ENCODE measurements around the gene NDUFA7. TPM values are rescaled to one million over a fixed set of nuclear protein-coding genes. Genes with fewer than 3 reads are reported as not detected.
A peak's percentile ranks its signal among the peaks of the same experiment; 100 is the strongest.

The NDUFA7 gene
- total RNA-seq, 1 donor from 2014 or later: 54.5 TPM

- no peaks in the 10 kb centered on the region for H3K9me3 Mint-ChIP-seq
- intact Hi-C loops (cut with micrococcal nuclease): no loop called here
- no peaks in the 10 kb centered on the region for H3K36me3 Mint-ChIP-seq (ENCODE audit: low read depth)
- peaks cover 44% of the 10 kb centered on the region for H3K27me3 Mint-ChIP-seq (ENCODE audit: low read depth)
- peaks cover 6% of the 10 kb centered on the region for H3K4me1 Mint-ChIP-seq (ENCODE audit: low read depth)
- no peak for DNase-seq (ENCODE audit: low spot score)
- no peak overlapping the region for H3K27ac Mint-ChIP-seq
- no peak overlapping the region for H3K4me3 Mint-ChIP-seq (ENCODE audit: low read depth)
Measured at GRCh38 chr19:8336660-8337059, 15.5 kb upstream of the NDUFA7 start.

- no peak overlapping the region for H3K27ac Mint-ChIP-seq
- H3K9me3 Mint-ChIP-seq: no peaks in the 10 kb centered on the region
- H3K4me3 Mint-ChIP-seq (ENCODE audit: low read depth): peak overlapping the region; percentile 39
- no peaks in the 10 kb centered on the region for H3K36me3 Mint-ChIP-seq (ENCODE audit: low read depth)
- H3K4me1 Mint-ChIP-seq (ENCODE audit: low read depth): peaks cover 6% of the 10 kb centered on the region
- intact Hi-C loops (cut with micrococcal nuclease): no loop called here
- H3K27me3 Mint-ChIP-seq (ENCODE audit: low read depth): peaks cover 44% of the 10 kb centered on the region
- no peak for DNase-seq (ENCODE audit: low spot score)
Measured at GRCh38 chr19:8336072-8336569, 14.9 kb upstream of the NDUFA7 start.

- no peak for DNase-seq (ENCODE audit: low spot score)
- H3K4me3 Mint-ChIP-seq (ENCODE audit: low read depth): peak overlapping the region; percentile 39
- intact Hi-C loops (cut with micrococcal nuclease): no loop called here
- no peaks in the 10 kb centered on the region for H3K36me3 Mint-ChIP-seq (ENCODE audit: low read depth)
- H3K27ac Mint-ChIP-seq: no peak overlapping the region
- peaks cover 6% of the 10 kb centered on the region for H3K4me1 Mint-ChIP-seq (ENCODE audit: low read depth)
- no peaks in the 10 kb centered on the region for H3K9me3 Mint-ChIP-seq
- H3K27me3 Mint-ChIP-seq (ENCODE audit: low read depth): peaks cover 40% of the 10 kb centered on the region
Measured at GRCh38 chr19:8335343-8336071, 14.3 kb upstream of the NDUFA7 start.

DNA sequence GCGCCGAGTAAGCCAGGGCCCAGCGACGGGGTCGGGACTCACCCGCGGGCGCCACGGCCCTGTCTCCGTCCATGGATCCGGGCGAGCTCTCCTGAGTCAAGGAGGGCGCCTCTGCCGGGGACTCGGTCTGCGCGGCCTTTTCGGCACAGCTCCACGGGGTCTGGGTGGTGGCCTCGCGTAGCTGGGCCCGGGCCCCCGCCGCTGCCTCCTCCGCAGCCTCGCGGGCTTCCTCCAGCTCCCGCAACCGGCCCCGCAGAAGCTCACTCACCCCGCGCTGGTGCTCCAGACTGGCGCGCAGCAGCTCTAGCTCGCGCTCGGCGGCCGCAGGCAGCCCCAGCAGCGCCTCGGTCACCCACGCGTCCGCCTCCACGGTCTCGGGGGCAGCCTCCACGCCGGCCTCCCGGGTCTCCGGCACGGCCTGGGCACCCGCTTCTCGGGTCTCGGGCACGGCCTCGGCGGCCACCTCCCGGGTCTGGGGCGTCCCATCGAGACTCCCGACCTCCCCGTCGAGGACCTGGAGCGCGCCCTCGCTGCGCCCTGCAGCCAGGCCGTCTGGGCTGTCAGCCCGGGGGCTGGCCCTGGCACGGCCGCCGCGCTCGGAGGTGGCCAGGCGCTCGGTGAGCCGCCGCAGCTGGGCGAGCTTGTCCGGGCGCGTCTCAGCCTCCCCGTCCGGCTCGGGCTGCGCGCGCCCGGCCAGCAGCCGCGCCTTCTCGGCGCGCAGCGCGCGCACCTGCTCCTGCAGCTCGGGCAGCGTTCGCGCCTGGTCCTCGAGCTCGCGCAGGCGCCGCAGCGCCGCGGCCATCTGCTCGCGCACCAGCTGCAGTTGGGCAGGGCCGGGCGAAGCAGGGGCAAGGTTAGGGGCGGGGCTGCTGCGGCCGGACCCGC is 13.5 kb upstream of the NDUFA7 start:
- no peaks in the 10 kb centered on the region for H3K9me3 Mint-ChIP-seq
- no peaks in the 10 kb centered on the region for H3K36me3 Mint-ChIP-seq (ENCODE audit: low read depth)
- H3K4me1 Mint-ChIP-seq (ENCODE audit: low read depth): peaks cover 6% of the 10 kb centered on the region
- H3K27ac Mint-ChIP-seq: no peak overlapping the region
- peaks cover 38% of the 10 kb centered on the region for H3K27me3 Mint-ChIP-seq (ENCODE audit: low read depth)
- intact Hi-C loops (cut with micrococcal nuclease): no loop called here
- H3K4me3 Mint-ChIP-seq (ENCODE audit: low read depth): peak overlapping the region; percentile 26
- DNase-seq (ENCODE audit: low spot score): peak; percentile 44

DNA sequence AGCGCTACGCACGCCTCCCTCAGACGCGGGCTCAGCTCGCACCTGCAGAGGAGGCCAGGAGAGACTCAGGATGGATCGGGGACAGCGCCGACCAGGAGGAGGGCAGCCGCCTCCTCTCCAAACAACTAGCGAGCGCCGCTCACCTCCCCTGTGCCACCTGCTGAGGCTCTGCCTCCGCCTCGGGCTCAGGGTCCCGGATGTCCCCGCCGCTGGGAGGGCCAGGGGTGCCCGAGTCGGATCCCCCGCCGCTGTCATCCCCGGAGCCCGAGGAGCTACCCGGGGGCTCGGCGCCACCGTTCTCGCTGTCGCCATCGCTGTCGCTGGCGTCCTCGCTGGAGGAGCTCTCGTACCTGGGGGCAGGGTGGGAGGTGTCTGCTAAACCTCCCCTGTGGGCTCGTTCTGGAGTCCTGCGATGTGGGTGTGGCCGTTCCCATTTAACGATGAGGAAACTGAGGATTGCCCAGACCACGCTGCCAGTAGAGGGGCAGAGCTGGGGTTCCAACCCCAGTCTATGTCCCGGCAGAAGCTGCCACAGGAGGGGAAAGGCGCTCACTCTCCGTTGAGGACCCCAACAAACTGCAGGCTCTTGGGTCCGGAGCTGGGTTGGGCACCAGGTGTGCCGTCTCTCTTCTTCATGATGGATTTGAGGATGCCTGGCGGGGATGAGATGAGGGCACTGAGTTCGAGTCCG is 12.7 kb upstream of the NDUFA7 start:
- no peak overlapping the region for H3K27ac Mint-ChIP-seq
- H3K36me3 Mint-ChIP-seq (ENCODE audit: low read depth): no peaks in the 10 kb centered on the region
- H3K4me3 Mint-ChIP-seq (ENCODE audit: low read depth): peak overlapping the region; percentile 26
- intact Hi-C loops (cut with micrococcal nuclease): no loop called here
- no peaks in the 10 kb centered on the region for H3K9me3 Mint-ChIP-seq
- H3K4me1 Mint-ChIP-seq (ENCODE audit: low read depth): peaks cover 6% of the 10 kb centered on the region
- DNase-seq (ENCODE audit: low spot score): no peak
- H3K27me3 Mint-ChIP-seq (ENCODE audit: low read depth): peaks cover 36% of the 10 kb centered on the region

GRCh38 chr19:8332976-8333766 is 12.0 kb upstream of the NDUFA7 start:
- DNase-seq (ENCODE audit: low spot score): no peak
- Mint-ChIP-seq H3K36me3 (ENCODE audit: low read depth) (no peaks in the 10 kb centered on the region), H3K4me3 (ENCODE audit: low read depth) (no peak overlapping the region), H3K4me1 (ENCODE audit: low read depth) (peaks cover 6% of the 10 kb centered on the region), H3K27me3 (ENCODE audit: low read depth) (peaks cover 33% of the 10 kb centered on the region), H3K27ac (no peak overlapping the region), H3K9me3 (no peaks in the 10 kb centered on the region)
- intact Hi-C loops (cut with micrococcal nuclease): no loop called here

GRCh38 chr19:8331263-8331845 is 10.2 kb upstream of the NDUFA7 start:
- Mint-ChIP-seq H3K4me3 (ENCODE audit: low read depth) (no peak overlapping the region), H3K27ac (no peak overlapping the region), H3K4me1 (ENCODE audit: low read depth) (peaks cover 4% of the 10 kb centered on the region), H3K9me3 (no peaks in the 10 kb centered on the region), H3K27me3 (ENCODE audit: low read depth) (peaks cover 29% of the 10 kb centered on the region), H3K36me3 (ENCODE audit: low read depth) (no peaks in the 10 kb centered on the region)
- no peak for DNase-seq (ENCODE audit: low spot score)
- intact Hi-C loops (cut with micrococcal nuclease): no loop called here

GRCh38 chr19:8329996-8330395 is 8.8 kb upstream of the NDUFA7 start:
- H3K27me3 Mint-ChIP-seq (ENCODE audit: low read depth): peaks cover 22% of the 10 kb centered on the region
- H3K9me3 Mint-ChIP-seq: no peaks in the 10 kb centered on the region
- no peak for DNase-seq (ENCODE audit: low spot score)
- no peak overlapping the region for H3K27ac Mint-ChIP-seq
- no peaks in the 10 kb centered on the region for H3K36me3 Mint-ChIP-seq (ENCODE audit: low read depth)
- intact Hi-C loops (cut with micrococcal nuclease): no loop called here
- H3K4me3 Mint-ChIP-seq (ENCODE audit: low read depth): no peak overlapping the region
- no peaks in the 10 kb centered on the region for H3K4me1 Mint-ChIP-seq (ENCODE audit: low read depth)

DNA sequence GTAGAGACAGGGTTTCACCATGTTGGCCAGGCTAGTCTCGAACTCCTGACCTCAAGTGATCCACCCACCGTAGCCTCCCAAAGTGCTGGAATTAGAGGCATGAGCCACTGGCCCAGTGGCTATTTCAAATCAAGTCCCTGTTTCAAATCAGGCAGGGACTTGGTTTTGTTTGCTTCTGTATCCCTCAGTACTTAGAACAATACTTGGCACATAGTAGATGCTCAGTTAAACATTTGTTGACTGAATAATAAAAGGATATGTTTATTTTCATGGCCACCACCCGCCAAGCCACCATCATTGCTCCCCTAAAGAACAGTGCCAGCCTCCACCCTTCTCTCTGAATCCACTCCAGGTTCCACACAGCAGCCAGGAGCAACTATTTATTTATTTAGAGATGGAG is 4.3 kb upstream of the NDUFA7 start:
- intact Hi-C loops (cut with micrococcal nuclease): no loop called here
- Mint-ChIP-seq H3K4me3 (ENCODE audit: low read depth) (no peak overlapping the region), H3K9me3 (no peaks in the 10 kb centered on the region), H3K36me3 (ENCODE audit: low read depth) (peaks cover 35% of the 10 kb centered on the region), H3K27ac (no peak overlapping the region), H3K4me1 (ENCODE audit: low read depth) (peaks cover 5% of the 10 kb centered on the region), H3K27me3 (ENCODE audit: low read depth) (peaks cover 12% of the 10 kb centered on the region)
- no peak for DNase-seq (ENCODE audit: low spot score)

- Mint-ChIP-seq H3K27me3 (ENCODE audit: low read depth) (peaks cover 8% of the 10 kb centered on the region), H3K27ac (no peak overlapping the region), H3K4me1 (ENCODE audit: low read depth) (peaks cover 12% of the 10 kb centered on the region), H3K9me3 (no peaks in the 10 kb centered on the region), H3K4me3 (ENCODE audit: low read depth) (no peak overlapping the region), H3K36me3 (ENCODE audit: low read depth) (peaks cover 38% of the 10 kb centered on the region)
- intact Hi-C loops (cut with micrococcal nuclease): loop anchor here (5.0 kb wide), 1 partner anchor 317 kb away; the partner anchor contains the start of gene ELAVL1
- no peak for DNase-seq (ENCODE audit: low spot score)
Measured at GRCh38 chr19:8324186-8325050, 3.2 kb upstream of the NDUFA7 start.

- Mint-ChIP-seq H3K4me3 (ENCODE audit: low read depth) (peak overlapping the region; percentile 17), H3K36me3 (ENCODE audit: low read depth) (peaks cover 39% of the 10 kb centered on the region), H3K27ac (no peak overlapping the region), H3K9me3 (no peaks in the 10 kb centered on the region), H3K4me1 (ENCODE audit: low read depth) (peaks cover 12% of the 10 kb centered on the region), H3K27me3 (ENCODE audit: low read depth) (peaks cover 8% of the 10 kb centered on the region)
- DNase-seq (ENCODE audit: low spot score): no peak
- intact Hi-C loops (cut with micrococcal nuclease): loop anchor here (5.0 kb wide), 1 partner anchor 316 kb away; the partner anchor contains the start of gene ELAVL1
Measured at GRCh38 chr19:8323781-8324185, 2.6 kb upstream of the NDUFA7 start.
